ENCODE results near the gene MYH6.
"Not testable (repeated sequence)": the region's sequence is repeated elsewhere in the genome, so short reads cannot be mapped to it uniquely, and the experiment has no call there.

MYH6 gene

DNA sequence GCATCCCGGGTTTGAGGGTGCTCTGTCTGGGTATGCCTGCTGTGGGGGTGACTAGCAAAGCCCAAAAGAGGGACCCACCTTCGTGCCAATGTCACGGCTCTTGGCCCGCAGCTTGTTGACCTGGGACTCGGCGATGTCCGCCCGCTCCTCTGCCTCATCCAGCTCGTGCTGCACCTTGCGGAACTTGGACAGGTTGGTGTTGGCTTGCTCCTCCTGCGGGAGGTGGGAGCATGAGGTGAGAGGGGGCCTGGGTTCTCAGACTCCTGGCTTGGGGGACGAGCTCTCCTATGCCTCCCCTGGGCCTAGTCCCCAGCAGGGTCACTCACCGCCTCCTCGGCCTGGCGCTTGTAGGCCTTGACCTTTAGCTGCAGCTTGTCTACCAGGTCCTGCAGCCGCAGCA is 5.6 kb upstream of the MYH6 start:
- DNase-seq, result no peak

DNA sequence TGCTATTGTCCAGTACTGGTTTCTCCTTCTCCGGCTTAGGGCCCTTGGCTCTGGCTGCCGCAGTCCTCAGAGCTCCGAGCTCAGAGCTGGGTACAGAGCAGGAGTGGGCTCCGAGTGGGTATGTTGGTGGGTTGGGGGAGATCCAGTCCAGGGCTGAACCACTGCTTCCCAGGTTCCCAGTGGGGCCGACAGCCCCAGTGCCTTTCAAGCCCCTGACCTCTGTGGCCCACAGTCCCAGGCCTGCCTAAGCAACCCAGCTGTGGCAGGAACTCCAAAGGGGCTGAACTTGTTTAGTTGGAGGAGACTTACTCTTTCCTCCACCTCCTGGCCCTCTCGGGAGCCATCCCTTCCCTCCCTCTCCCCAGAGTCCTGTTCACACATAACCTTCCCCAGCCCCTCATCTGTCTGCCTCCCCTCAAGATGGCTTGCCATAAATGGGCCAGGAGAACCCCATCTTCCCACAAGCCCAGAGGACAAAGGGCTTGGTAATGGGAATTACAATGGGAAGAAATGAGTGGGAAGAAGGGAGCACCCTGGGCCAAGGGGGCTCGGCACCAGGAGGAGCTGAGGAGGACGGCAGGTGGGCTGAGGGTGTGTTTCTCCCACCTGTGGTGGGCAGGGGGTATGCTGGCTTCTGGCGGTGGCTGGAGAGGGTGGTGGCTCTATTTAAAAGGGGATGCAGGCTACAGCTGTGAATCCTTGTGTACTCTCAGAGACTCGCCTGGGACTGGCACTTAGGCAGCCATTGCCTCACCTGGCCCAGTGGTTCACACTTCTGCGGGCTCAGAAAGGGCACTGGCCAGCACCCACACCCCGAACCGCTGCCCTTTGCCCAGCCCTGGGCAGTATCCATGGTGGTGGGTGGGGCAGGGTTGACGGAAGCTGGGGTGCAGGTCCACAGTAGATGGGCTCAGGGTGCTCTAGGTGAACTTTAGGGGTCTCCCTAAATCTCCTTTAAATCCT is 3.8 kb upstream of the MYH6 start:
- DNase-seq, result no peak

DNA sequence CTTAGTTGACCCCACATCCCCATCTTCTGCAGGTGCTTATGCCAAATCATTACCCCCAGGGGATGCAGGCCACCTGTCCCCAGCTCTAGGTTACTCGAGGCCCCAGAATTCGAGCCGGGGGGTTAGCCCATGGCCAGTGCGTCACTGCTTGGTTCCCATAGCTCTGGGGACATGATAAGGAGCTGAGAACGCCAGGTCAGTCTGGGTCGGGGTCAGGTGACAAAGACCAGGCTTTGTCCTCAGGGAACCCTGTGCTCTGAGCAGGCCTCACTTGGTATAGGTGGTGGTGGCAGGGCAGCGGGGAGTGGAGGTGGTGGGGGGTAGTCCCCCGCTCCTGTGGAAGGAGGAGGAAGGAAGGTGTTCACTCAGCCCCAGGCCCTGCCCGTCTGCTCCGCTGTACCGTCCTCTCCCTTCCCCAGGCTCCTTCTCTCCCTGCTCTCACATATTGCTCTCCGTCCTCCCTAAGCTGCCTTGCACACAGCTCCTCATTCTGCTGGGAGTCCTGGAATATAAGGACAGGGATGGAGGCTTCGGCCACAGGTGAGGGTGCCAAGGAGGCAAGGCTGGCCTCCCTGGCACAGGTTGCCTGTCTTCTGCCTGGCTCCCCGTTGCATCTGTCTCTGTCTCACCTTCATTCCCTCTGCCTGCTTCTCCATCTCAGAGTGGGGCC is 2.0 kb upstream of the MYH6 start:
- DNase-seq, result no peak

DNA sequence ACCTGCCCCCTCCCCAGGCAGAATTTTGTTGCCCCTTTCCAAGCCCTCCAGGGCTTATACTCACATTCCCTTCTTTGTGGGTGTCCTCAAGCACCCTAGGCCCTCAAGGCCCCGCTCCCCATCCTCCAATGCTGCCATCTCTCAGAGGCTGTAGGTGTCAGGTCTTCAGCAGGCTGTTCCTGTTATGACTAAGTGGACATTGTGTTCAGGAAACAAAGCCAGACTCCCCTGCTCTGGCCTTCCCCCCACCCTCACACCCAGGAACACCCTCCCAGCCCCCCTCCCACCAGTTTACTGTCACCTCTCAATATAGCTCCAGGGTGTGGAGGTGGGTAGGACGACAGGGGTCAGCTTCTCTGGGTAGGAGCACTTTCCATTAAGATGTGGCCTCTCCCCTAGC is 1.4 kb upstream of the MYH6 start:
- DNase-seq, result no peak

DNA sequence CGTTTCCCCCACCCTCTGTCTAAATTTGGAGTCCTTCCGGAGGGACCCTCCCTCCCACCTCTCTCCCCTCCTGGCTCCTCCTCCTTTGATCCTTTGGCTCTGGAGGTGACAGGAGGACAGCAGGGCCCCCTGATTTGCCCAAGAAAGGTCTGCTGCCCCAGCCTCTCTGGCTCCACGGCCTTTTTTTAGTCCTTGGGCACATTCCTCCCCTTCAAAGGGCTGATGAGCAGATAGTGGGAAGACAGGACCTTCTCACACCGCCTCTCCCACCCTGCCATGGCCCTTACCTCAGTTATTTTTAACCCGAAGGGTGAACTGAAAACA is 196 bp upstream of the MYH6 start:
- DNase-seq, result no peak

DNA sequence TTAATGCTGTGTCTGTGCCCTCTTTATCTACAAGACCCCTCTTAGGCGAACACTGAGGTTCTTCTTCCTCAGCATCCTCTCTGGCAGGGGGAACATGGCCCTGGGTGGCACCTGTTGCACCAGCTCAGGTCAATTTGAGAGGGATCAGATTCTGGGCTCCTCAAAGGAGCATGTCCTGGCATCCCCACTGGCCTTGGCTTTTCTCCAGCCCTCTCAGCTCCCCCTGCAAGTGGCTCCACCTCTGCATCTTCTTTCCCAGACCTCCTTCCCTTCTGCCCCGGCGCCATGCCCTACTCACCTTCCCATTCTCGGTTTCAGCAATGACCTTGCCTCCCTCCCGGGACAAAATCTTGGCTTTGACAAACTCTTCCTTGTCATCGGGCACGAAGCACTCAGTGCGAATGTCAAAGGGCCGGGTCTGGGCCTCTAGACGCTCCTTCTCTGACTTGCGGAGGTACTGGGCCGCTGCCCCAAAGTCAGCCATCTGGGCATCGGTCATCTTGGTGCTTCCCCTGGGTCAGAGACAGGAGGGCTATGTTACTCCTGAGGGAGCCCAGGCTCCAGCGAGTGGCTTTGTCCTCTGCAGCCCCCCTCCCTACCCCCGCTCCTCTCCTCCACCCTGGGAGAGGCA is 1.2 kb downstream of the MYH6 start:
- no peak for DNase-seq

DNA sequence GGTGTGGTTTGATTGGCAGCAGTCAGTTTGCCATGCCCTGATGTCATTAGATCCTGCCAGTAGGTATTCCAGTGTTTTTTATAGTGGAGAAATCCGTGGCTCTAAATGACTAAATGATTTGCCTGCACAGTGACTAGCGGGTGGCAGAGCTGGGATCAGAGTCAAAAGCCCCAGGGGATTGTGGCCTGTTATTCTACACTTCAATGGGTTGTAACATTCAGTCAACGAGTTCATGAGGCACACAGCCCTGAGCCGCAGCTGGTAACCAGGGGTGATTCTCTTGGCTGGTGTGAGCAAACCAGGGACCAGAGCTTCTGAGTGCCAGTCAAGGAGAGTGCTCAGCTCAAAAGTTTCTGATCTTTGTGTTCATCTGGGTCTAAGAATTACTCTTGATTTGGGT is 1.8 kb downstream of the MYH6 start:
- DNase-seq, result peak; percentile 60

DNA sequence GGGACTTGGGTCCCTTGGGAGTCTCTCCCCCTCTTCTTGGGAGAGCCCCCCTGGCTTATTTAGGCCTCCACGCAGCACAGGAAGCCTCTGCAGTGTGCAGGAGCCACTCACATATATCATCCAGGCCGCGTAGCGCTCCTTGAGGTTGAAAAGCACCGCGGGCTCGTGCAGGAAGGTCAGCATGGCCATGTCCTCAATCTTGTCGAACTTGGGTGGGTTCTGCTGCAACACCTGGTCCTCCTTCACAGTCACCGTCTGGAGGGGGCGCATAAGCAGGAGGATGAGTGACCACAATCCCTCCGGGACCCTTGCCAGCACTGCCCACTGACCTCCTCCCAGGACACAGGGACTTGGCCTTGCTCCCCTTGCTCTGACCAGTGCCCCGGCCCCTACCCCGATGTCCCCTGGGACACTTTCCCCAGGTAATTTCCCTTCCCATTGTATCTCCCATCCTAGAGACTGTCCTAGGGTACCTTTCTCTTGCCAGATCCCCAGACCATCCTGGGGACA is 2.5 kb downstream of the MYH6 start:
- no peak for DNase-seq

DNA sequence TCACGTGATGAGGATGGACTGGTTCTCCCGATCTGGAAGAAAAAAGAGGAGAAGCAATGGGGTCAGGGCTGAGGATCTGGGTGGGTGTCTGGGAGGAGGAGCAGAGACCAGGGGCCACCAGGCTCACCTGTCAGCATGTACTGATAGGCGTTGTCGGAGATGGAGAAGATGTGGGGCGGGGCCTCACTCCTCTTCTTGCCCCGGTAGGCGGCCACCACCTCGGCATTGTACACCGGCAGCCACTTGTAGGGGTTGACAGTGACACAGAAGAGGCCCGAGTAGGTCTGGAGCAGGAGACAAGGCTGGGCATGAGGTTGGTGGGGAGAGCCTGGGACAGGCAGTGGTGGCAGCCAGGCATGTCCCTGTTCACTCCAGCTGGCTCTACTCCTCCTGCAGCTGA is 3.0 kb downstream of the MYH6 start:
- no peak for DNase-seq

DNA sequence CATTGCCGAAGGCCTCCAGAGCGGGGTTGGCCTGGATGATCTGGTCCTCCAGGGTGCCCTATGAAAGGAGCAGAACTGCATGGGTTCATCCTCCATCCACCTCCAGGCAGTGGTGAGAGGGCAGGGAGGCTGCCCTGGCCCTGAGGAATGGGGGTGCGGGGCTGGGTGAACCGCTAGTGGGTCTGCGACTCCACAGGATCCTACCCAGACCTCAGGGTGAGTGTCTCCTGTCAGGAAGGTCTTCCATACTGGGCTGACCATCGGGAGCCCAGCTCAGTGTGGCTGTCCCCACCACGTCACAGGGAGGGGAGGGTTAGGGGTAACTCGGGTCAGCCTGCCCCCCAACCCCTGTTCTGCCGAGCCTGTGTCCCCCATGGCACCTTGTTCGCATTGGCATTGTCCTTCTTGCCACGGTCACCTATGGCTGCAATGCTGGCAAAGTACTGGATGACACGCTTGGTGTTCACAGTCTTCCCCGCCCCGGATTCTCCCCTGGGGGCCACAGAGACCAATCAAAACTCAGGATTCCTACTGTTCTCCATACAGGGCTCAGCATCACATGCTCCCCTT is 3.7 kb downstream of the MYH6 start:
- DNase-seq, result no peak

DNA sequence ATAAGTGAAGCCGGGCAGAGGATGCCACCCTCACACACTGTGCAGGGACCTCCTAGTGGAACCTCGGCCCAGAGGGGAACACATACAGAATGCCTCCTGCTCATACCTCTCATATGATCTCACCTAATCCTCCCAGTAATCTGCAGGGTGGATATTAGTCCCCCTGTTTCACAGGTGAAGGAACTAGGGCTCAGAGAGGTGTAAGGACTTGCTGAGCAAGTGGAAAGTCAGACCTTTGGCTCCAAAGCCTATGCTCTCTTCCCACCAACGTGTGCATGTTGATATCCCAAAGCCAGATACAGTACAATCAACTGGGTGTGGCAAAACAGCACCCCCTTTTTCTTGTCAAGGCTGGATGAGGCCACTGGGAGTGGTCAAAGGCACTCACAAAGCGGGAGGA is 4.2 kb downstream of the MYH6 start:
- DNase-seq, result no peak

DNA sequence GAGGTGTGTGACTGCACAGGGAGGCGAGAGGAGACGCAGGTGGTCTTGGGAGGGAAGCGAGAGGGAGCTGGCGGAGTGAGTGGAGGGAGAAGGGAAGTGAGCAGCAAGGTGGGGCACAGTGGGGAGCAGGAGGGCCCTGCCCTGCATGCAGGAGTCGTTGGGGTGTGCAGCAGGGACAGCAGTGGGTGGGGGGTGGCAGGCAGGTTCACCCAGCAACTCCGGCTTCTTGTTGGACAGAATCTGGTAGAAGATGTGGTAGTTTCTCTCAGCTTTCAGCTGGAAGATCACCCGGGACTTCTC is 5.0 kb downstream of the MYH6 start:
- DNase-seq, result no peak

DNA sequence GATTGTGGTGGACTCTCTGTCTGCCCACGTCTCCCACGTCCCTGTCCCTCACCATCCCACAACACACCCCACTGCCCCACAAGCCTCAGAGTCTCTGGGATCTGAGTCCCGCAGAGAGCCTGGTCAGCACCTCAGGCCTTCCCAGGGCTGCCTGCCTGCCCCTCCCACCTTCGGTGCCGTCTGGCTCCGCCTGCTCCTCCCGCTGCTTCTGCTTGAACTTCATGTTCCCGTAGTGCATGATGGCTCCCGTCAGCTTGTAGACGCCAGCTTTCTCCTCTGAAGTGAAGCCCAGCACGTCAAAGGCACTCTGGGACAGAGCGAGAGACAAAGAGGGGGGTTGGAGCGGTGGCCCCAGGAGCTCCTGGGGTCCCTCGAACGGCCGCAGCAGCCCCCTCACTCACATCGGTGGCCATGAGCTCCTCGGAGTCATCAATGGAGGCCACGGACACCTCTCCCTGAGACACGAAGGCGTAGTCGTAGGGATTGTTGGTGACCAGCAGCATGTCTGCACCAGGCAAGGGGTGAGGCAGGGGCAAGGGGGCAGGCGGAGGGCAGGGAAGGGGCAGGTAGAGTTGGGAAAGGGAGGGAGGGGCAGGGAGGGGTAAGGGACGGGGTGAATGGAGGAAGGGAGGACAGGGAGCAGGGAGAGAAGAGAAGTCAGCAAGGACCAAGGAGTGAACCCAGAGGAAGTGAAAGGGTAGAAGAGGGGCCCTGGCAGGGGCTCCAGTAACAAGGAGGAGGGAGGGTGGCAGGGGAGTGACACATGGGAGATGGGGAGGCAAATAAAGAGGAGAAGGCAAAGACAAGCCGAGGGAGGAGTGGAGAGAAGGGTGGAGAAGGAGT is 5.6 kb downstream of the MYH6 start:
- no peak for DNase-seq

DNA sequence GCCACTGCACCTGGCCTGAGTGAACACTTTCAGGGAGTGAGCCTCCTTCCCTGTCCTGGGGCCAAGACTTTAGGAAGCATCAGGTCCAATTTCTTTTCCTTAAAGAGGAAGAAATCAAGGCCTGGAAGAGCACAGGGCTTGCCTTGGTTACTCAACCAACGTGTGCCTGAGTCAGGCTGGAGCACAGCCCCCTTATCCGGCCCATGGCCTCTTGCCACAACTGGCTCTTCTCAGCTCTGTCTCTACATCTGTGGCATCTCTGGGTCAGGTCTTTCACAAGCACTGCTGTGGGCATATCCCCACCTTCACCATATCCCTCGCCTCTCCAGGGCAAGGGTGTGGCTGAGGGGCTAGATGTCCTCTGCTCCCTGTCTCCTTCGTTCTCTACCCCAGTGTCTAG is 6.8 kb downstream of the MYH6 start:
- no peak for DNase-seq

DNA sequence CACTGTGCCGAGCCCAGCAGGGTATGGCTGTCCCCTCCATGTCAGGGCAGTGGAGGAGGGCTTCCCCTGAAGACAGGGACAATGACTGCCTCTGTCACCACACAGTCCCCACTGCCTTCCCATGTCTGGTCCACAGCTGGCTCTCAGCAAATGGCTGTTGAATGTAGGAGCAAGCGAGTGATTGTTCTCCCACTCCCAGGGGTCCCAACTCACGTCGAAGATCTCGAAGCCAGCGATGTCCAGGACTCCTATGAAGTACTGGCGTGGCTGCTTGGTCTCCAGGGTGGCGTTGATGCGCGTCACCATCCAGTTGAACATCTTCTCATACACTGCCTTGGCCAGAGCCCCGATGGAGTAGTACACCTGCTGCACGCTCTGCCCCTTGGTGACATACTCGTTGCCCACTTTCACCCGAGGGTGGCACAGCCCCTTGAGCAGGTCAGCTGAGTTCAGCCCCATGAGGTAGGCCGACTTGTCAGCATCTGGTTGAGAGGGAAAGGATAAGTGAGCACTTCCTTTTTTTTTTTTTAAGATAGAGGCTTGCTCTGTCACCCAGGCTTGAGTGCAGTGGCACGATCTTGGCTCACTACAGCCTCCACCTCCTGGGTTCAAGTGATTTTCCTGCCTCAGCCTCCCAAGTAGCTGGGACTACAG is 7.5 kb downstream of the MYH6 start:
- DNase-seq, result not testable (repeated sequence)

DNA sequence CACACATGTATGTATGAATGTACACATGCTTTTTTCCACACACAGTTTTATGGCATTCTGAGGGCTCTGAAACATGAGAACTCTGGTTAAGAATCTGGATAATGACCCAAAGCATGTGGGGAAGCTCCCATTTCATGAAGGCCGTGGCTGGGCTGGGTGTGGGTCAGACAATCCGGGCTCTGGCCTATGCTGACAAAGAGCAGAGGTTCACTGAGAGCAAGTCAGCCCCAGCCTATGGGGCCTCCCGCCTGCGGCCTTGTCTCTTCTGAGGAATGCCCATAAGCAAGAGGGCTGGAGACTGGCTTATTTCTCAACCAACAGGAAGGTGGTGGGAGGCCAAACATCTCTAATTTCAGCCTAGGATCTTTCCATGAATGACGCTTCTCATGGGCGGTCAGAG is 8.5 kb downstream of the MYH6 start:
- no peak for DNase-seq

DNA sequence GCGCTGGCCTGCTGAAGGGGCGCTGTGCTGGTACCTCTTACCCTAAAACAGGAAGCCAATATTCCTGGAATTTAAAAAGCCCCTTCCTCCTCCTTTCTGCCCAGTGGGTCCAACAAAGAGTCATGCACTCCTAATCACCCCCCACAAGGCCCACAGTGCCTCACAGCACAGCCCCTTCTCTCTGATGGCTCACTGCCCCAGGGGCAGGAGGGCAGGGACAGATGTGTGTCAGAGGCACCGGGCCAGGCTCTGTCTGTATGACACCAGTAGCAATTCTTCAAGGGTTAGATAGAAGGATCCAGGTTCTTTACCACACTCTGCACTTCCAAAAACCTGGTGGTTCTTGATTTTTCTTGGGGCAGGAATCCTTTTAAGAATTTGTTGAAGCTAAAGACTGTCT is 8.9 kb downstream of the MYH6 start:
- DNase-seq, result no peak

DNA sequence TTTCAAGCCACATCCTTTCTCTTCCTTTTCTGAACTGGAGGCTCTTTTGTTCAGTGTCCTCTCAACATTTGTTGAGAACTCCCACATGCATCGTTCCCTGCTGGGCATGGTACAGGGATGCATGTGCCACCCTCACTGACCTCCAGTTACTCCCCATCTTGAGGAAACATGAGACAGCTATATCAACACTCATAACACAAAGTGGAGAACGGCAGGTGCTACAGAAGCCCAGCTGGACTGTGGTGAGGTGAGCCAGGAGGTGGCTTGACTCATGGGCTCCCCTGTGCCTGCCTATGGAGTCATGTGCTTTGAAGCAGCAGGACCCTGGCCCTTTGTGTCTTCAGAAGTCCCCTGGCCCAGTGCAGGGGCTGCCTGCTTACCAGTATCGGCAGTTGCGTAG is 9.7 kb downstream of the MYH6 start:
- DNase-seq, result peak; percentile 39

DNA sequence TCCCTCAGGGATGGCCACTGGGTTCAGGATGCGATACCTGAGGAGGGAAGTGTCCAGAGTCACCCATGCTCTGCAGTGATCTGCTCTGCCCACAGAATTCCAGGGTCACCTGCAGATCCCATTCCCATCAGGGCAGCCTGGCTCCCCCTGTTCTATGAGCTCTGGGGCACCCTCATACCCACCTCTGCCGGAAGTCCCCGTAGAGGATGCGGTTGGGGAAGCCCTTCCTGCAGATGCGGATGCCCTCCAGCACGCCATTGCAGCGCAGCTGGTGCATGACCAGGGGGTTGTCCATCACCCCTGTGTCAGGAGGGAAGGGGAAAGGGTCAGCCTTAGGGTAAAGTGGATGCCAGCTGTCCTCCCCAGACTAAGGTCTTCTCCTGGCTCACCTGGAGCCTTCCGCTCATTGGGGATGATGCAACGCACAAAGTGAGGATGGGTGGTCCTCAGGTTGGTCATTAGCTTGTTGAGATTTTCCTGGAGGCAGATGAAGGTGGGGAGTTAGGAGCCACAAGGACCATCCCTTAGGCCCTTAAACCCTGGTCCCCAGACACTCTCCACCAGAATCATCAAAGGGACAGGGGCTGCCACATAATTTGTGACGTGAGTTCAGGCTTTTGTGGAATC is 11.2 kb downstream of the MYH6 start:
- no peak for DNase-seq

DNA sequence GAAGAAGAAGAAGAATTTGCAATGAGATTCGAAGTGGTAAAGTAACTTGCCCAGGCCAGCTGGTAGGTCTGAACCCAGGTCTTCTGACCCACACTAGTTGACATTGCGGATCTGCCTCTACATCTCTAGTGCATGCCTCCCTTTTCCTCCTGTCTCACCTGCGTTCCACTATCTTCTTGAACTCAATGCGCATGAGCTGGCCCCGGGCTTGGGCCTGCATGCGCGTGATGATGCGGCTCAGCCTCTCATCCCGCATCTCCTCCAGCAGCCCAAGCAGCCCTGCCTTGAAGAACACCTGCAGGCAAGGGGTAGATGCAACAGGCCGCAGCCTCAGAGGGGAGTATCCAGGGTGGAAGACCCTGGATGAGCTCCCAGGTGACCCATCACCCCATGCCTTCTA is 11.9 kb downstream of the MYH6 start:
- DNase-seq, result no peak

DNA sequence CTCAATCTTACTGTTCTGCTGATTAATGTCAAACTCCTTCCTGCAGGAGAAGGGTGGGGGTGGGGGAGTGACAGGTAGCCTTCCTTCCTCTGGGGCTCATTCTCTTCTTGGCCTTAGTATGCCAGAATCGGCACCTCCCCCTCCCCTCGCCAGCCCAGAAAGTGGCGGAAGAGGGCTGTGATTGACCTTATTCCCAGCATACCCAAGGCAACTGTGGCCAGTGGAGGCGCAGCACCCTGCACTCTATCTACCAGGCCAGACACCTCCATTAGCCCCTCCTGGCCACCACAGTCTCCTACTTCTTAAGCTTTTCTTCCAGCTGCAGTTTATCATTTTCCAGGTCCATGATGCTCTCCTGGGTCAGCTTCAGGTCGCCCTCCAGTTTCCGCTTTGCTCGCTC is 15.5 kb downstream of the MYH6 start:
- DNase-seq, result no peak

DNA sequence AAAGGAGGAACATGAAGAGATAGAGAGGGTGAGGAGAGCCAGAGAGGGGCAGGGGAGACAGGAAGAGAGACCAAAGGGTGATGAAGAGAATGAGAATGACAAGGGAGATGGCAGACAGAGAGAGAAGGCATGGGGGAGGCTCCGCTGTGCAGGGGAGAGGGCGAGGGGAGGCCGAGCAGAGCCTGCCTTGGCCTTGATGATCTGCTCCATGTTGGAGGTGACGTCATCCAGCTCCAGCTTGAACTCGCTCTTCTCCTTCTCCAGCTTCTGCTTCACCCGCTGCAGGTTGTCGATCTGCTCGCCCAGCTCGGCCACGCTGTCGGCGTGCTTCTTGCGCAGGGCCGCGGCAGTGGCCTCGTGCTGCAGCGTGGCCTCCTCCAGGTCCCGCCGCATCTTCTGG is 18.2 kb downstream of the MYH6 start:
- not testable (repeated sequence) for DNase-seq

Data from DMS79 treated with DMSO at 0.1 percent for 48 hours (cell line).